NOMO-1 treated with DMSO at 0.1 percent for 48 hours (cell line): ENCODE measurements around the gene TAF10.

Experiments
- DNase-seq: peaks from one replicate; lab custom pipeline; 2025; ENCODE audit not compliant: unreplicated experiment; lab: John Stamatoyannopoulos, UW

TAF10 gene

GRCh38 chr11:6640985-6641701, 29.1 kb upstream of the TAF10 start:
- no peak for DNase-seq

- DNase-seq: no peak
Measured at GRCh38 chr11:6640036-6640984, 28.3 kb upstream of the TAF10 start.

GRCh38 chr11:6638429-6638828, 26.4 kb upstream of the TAF10 start:
- DNase-seq: no peak

GRCh38 chr11:6637871-6638270, 25.9 kb upstream of the TAF10 start:
- no peak for DNase-seq

GRCh38 chr11:6636480-6636879, 24.5 kb upstream of the TAF10 start:
- DNase-seq: no peak

GRCh38 chr11:6635082-6635932, 23.3 kb upstream of the TAF10 start:
- peak; percentile 94 for DNase-seq

GRCh38 chr11:6634534-6634933, 22.5 kb upstream of the TAF10 start:
- no peak for DNase-seq

GRCh38 chr11:6633422-6634408, 21.7 kb upstream of the TAF10 start:
- DNase-seq: no peak

GRCh38 chr11:6632116-6633073, 20.4 kb upstream of the TAF10 start:
- DNase-seq: no peak

GRCh38 chr11:6631361-6631890, 19.4 kb upstream of the TAF10 start:
- DNase-seq: no peak

GRCh38 chr11:6630632-6631291, 18.7 kb upstream of the TAF10 start:
- no peak for DNase-seq

GRCh38 chr11:6629892-6630631, 18.0 kb upstream of the TAF10 start:
- no peak for DNase-seq

GRCh38 chr11:6629573-6629891, 17.5 kb upstream of the TAF10 start:
- no peak for DNase-seq

GRCh38 chr11:6628526-6628925, 16.5 kb upstream of the TAF10 start:
- no peak for DNase-seq

- no peak for DNase-seq
Measured at GRCh38 chr11:6627762-6628241, 15.8 kb upstream of the TAF10 start.

- DNase-seq: no peak
Measured at GRCh38 chr11:6626971-6627761, 15.2 kb upstream of the TAF10 start.
